Measurements from ENCODE around the gene MTFMT.

The MTFMT gene

DNA sequence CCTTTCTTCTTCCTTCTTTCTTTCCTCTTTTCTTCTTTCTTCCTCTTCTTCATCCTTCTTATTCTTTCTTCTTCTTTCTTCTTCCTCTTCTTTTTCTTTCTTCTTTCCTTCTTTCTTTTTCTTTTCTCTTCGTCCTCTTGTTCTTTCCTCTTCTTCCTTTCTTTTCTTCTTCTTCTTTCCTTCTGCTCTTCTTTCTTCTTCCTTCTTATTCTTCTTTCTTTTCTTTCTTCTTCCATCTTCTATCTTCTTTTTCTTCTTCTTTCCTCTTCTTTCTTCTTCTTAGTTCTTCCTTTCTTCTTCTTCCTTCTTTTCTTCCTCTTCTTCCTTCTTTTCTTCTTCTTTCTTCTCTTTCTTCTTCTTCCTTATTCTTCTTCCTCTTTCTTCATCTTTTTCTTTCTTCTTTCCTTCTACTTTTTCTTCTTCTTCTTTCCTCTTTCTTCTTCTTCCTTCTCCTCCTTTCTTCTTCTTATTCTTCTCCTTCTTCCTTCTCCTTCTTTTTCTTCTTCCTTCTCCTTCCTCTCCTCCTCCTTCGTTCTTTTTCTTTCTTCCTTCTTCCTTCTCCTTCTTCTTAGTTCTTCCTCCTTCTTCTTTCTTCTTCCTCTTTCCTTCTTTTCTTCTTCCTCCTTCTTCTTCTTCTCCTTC, 77.5 kb downstream of the MTFMT start:
- no peak for TF ChIP-seq CTCF (conservative IDR thresholded peaks at IDR 0.05; ENCODE audit: low read length)
- no peak for TF ChIP-seq EZH2phosphoT487 (IDR thresholded peaks at IDR 0.05; ENCODE audit: borderline replicate concordance)
- H3K4me3 ChIP-seq (ENCODE audit: low read length, poor library complexity, severe bottlenecking) = no peak overlapping the region
- H3K4me2 ChIP-seq (ENCODE audit: low read depth, low read length, poor library complexity, severe bottlenecking) = no peak overlapping the region
- no peaks in the 10 kb centered on the region for H3K4me1 ChIP-seq (ENCODE audit: insufficient read depth, low read length, poor library complexity, severe bottlenecking)
- H3F3A ChIP-seq (ENCODE audit: low read depth) = 0 out of 2 replicates have a peak, but pooled peaks cover 5% of the 10 kb centered on the region
- H3K9me2 ChIP-seq (replicated peaks; ENCODE audit: low read depth, low read length) = no peaks in the 10 kb centered on the region
- no peaks in the 10 kb centered on the region for H3K79me2 ChIP-seq (ENCODE audit: insufficient read depth, low read length)
- no peaks in the 10 kb centered on the region for H3K9me3 ChIP-seq (ENCODE audit: insufficient read depth, low read depth, low read length)
- H2AFZ ChIP-seq (ENCODE audit: low read length) = no peak overlapping the region
- H4K20me1 ChIP-seq (ENCODE audit: insufficient read depth, low read length, poor library complexity, severe bottlenecking) = no peaks in the 10 kb centered on the region
- H3K36me3 ChIP-seq (ENCODE audit: insufficient read depth, low read length) = peaks cover 6% of the 10 kb centered on the region; the same call in 1 of the 2 replicates
- no peak overlapping the region for H3K9ac ChIP-seq (ENCODE audit: low read depth, low read length, poor library complexity, severe bottlenecking)
- no peaks in the 10 kb centered on the region for H3K27me3 ChIP-seq (ENCODE audit: insufficient read depth, low read length, poor library complexity, severe bottlenecking)
